Mesothelial cell of epicardium (in vitro differentiated cells): ENCODE data around the gene BICRAL. TPM values are rescaled to one million over a fixed set of nuclear protein-coding genes. Genes with fewer than 3 reads are reported as not detected.
"Not testable (repeated sequence)": the region's sequence is repeated elsewhere in the genome, so short reads cannot be mapped to it uniquely, and the experiment has no call there.

Source experiments
- DNase-seq, 2 experiments: peaks; one replicate each; pipeline ENCODE4 v3.0.0; 2021; ENCODE audit warnings: low spot score in 2 of 2; ENCODE audit not compliant: unreplicated experiment in 2 of 2
- H3K27ac Mint-ChIP-seq: 2 replicates; pipeline ENCODE4 v1.8.0; 2021; ENCODE audit warnings: mixed read lengths
- H3K27me3 Mint-ChIP-seq: 2 replicates; pipeline ENCODE4 v1.8.0; 2021; ENCODE audit warnings: low read depth, mixed read lengths
- H3K36me3 Mint-ChIP-seq: 2 replicates; pipeline ENCODE4 v1.8.0; 2021; ENCODE audit warnings: mixed read lengths
- H3K4me1 Mint-ChIP-seq: 2 replicates; pipeline ENCODE4 v1.8.0; 2021; ENCODE audit warnings: mixed read lengths
- H3K4me3 Mint-ChIP-seq: 2 replicates; pipeline ENCODE4 v1.8.0; 2021; ENCODE audit warnings: mild to moderate bottlenecking, moderate library complexity, mixed read lengths
- H3K9me3 Mint-ChIP-seq: 2 replicates; pipeline ENCODE4 v1.8.0; 2021; ENCODE audit warnings: mixed read lengths
- total RNA-seq: library from RNA; stranded (reverse); gene quantifications from 3 replicates; pipeline ENCODE4 v1.2.1, GENCODE V29; 2021
- TF ChIP-seq, protein P1 (sequence below): fragments of 200-600 bp; sonication (generic); IDR thresholded peaks from one replicate; pipeline ENCODE4 v1.5.0; 2021; ENCODE audit warnings: antibody characterized with exemption; ENCODE audit not compliant: unreplicated experiment

BICRAL gene
- total RNA-seq, 1 donor from 2014 or later = 13.2 TPM

GRCh38 chr6:42808492-42809483 lies 26.9 kb downstream of the BICRAL start:
- Mint-ChIP-seq H3K4me1 (no peaks in the 10 kb centered on the region), H3K36me3 (peaks cover 4% of the 10 kb centered on the region), H3K27me3 (no peaks in the 10 kb centered on the region), H3K27ac (no peak overlapping the region), H3K9me3 (no peaks in the 10 kb centered on the region), H3K4me3 (no peak overlapping the region)
- TF ChIP-seq, protein P1, sequence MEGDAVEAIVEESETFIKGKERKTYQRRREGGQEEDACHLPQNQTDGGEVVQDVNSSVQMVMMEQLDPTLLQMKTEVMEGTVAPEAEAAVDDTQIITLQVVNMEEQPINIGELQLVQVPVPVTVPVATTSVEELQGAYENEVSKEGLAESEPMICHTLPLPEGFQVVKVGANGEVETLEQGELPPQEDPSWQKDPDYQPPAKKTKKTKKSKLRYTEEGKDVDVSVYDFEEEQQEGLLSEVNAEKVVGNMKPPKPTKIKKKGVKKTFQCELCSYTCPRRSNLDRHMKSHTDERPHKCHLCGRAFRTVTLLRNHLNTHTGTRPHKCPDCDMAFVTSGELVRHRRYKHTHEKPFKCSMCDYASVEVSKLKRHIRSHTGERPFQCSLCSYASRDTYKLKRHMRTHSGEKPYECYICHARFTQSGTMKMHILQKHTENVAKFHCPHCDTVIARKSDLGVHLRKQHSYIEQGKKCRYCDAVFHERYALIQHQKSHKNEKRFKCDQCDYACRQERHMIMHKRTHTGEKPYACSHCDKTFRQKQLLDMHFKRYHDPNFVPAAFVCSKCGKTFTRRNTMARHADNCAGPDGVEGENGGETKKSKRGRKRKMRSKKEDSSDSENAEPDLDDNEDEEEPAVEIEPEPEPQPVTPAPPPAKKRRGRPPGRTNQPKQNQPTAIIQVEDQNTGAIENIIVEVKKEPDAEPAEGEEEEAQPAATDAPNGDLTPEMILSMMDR = no peak
- DNase-seq = no peak

DNA sequence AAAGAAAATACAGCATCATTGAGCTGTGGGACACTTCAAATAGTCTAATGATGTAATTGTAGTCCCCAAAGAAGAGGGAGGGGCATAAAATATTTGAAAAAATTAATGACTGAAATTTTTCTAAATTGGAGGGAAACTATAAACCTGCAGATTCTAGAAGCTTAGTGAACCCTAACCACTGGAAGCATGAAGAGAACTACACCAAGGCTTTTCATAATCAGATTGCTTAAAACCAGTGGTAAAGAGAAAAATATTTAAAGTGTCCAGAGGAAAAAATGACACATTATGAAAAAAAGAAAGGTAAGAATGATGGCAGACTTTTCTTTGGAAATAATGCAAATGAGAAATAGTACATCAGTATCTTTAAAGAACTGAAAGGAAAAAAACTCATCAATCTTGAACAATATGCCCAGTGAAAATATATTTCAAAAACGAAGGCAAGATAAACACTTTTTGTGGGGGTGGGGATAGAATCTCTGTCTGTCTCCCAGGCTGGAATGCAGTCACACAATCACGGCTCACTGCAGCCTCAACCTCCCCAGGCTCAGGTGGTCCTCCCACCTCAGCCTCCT lies 31.3 kb downstream of the BICRAL start:
- no peak overlapping the region for H3K27ac Mint-ChIP-seq
- no peaks in the 10 kb centered on the region for H3K4me1 Mint-ChIP-seq
- no peaks in the 10 kb centered on the region for H3K9me3 Mint-ChIP-seq
- DNase-seq = no peak
- H3K36me3 Mint-ChIP-seq = peaks cover 6% of the 10 kb centered on the region
- no peak overlapping the region for H3K4me3 Mint-ChIP-seq
- TF ChIP-seq, protein P1 = no peak
- no peaks in the 10 kb centered on the region for H3K27me3 Mint-ChIP-seq

DNA sequence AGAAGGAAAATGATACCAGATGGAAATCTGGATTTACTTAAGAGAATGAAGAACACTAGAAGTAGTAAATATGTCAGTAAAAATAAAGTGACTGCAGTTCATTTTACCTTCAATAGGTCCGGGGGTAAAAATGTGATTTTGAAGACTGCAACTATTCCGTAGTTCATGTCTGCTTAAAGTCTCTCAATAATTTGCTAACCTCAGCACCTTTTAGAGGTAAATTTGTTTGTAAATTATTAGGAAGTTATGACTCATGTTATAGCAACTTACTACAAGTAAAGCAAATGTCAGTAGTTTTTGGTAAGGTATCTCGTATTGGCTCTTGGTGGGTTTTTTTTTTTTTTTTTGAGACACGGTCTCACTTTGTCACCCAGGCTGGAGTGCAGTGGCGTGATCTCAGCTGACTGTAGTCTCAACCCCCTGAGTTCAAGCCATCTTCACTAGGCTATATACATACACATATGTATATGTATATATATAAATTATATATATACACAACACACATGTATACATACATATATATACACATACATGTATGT lies 32.1 kb downstream of the BICRAL start:
- Mint-ChIP-seq H3K4me1 (no peaks in the 10 kb centered on the region), H3K36me3 (peaks cover 6% of the 10 kb centered on the region), H3K4me3 (no peak overlapping the region), H3K27me3 (no peaks in the 10 kb centered on the region), H3K9me3 (no peaks in the 10 kb centered on the region), H3K27ac (no peak overlapping the region)
- DNase-seq = no peak
- TF ChIP-seq, protein P1 = no peak

DNA sequence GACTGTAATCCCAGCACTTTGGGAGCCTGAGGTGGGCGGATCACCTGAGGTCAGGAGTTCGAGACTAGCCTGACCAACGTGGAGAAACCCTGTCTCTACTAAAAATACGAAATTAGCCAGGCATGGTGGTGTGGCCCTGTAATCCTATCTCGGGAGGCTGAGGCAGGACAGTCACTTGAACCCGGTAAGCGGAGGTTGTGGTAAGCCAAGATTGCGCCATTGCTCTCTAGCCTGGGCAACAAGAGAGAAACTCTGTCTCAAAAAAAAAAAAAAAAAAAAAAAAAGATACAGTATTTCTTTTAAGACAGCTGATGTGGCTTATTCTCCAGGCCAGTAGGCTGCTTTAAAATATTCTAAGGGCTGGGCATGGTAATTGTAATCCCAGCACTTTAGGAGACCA lies 33.9 kb downstream of the BICRAL start:
- not testable (repeated sequence) for H3K9me3 Mint-ChIP-seq, H3K4me1 Mint-ChIP-seq, H3K36me3 Mint-ChIP-seq, H3K27me3 Mint-ChIP-seq, H3K27ac Mint-ChIP-seq, DNase-seq, H3K4me3 Mint-ChIP-seq

DNA sequence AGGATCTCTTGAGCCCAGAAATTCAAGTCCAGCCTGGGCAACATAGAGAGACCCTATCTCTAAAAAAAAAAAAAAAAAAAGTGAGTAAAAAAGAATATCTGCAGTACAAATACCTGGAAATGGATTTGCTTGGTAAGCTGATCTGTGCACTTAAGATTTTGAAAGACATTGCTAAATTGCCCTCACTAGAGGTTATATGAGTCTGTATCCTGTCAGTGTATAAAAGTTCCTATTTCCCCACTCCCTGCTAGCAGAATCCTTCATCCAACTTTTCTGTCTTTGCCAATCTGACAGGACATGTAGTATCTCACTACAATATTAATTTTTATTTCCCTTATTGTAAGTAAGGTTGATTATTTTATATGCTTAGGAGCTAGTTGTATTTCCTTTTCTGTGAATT lies 36.1 kb downstream of the BICRAL start:
- TF ChIP-seq, protein P1 = no peak
- Mint-ChIP-seq H3K4me1 (no peaks in the 10 kb centered on the region), H3K4me3 (no peak overlapping the region), H3K9me3 (no peaks in the 10 kb centered on the region), H3K27me3 (no peaks in the 10 kb centered on the region), H3K27ac (no peak overlapping the region), H3K36me3 (peaks cover 4% of the 10 kb centered on the region)
- no peak for DNase-seq

GRCh38 chr6:42818416-42818815 lies 36.6 kb downstream of the BICRAL start:
- no peak for DNase-seq
- TF ChIP-seq, protein P1 = no peak
- Mint-ChIP-seq H3K27ac (no peak overlapping the region), H3K4me3 (no peak overlapping the region), H3K4me1 (no peaks in the 10 kb centered on the region), H3K9me3 (no peaks in the 10 kb centered on the region), H3K36me3 (peaks cover 4% of the 10 kb centered on the region), H3K27me3 (no peaks in the 10 kb centered on the region)
